ENCODE measurements around the gene IGF1R. TPM values are rescaled to one million over a fixed set of nuclear protein-coding genes. Genes with fewer than 3 reads are reported as not detected.

IGF1R gene
- total RNA-seq, 2 experiments from 2014 or later, result 22.8 to 24.7 TPM

- TF ChIP-seq, protein P1, sequence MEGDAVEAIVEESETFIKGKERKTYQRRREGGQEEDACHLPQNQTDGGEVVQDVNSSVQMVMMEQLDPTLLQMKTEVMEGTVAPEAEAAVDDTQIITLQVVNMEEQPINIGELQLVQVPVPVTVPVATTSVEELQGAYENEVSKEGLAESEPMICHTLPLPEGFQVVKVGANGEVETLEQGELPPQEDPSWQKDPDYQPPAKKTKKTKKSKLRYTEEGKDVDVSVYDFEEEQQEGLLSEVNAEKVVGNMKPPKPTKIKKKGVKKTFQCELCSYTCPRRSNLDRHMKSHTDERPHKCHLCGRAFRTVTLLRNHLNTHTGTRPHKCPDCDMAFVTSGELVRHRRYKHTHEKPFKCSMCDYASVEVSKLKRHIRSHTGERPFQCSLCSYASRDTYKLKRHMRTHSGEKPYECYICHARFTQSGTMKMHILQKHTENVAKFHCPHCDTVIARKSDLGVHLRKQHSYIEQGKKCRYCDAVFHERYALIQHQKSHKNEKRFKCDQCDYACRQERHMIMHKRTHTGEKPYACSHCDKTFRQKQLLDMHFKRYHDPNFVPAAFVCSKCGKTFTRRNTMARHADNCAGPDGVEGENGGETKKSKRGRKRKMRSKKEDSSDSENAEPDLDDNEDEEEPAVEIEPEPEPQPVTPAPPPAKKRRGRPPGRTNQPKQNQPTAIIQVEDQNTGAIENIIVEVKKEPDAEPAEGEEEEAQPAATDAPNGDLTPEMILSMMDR (IDR thresholded peaks at IDR 0.05), result no peak
These were observed 240.6 kb downstream of the IGF1R start for GRCh38 chr15:98888820-98889479.

GRCh38 chr15:98889930-98890695 lies 241.8 kb downstream of the IGF1R start:
- DNase-seq, result no peak
- Mint-ChIP-seq H3K4me3 (no peak overlapping the region), H3K27ac (no peak overlapping the region), H3K9me3 (no peaks in the 10 kb centered on the region), H3K36me3 (ENCODE audit: low read depth) (no peaks in the 10 kb centered on the region), H3K4me1 (ENCODE audit: low read depth) (no peaks in the 10 kb centered on the region), H3K27me3 (no peaks in the 10 kb centered on the region)
- ATAC-seq, result no peak
- CTCF ChIA-PET, result no interaction called here
- intact Hi-C loops (cut with micrococcal nuclease), result no loop called here
- TF ChIP-seq, protein P1 (IDR thresholded peaks at IDR 0.05), result no peak
- POLR2A ChIA-PET, result interaction anchor here (0.8 kb wide), 1 partner anchor 17 kb away, joined by 3 read pairs; no protein-coding TSS in a partner anchor

More at GRCh38 chr15:98888820-98889479, 240.6 kb downstream of the IGF1R start:
- no peak for DNase-seq
- H3K27ac Mint-ChIP-seq, result no peak overlapping the region
- H3K9me3 Mint-ChIP-seq, result no peaks in the 10 kb centered on the region
- ATAC-seq, result no peak
- no peaks in the 10 kb centered on the region for H3K27me3 Mint-ChIP-seq
- no peaks in the 10 kb centered on the region for H3K36me3 Mint-ChIP-seq (ENCODE audit: low read depth)
- intact Hi-C loops (cut with micrococcal nuclease), result no loop called here
- ChIA-PET CTCF (no interaction called here), POLR2A (no interaction called here)
- H3K4me3 Mint-ChIP-seq, result no peak overlapping the region
- peaks cover 3% of the 10 kb centered on the region for H3K4me1 Mint-ChIP-seq (ENCODE audit: low read depth)

- Mint-ChIP-seq H3K4me3 (no peak overlapping the region), H3K9me3 (no peaks in the 10 kb centered on the region), H3K27ac (no peak overlapping the region), H3K27me3 (no peaks in the 10 kb centered on the region), H3K36me3 (ENCODE audit: low read depth) (peaks cover 2% of the 10 kb centered on the region), H3K4me1 (ENCODE audit: low read depth) (no peaks in the 10 kb centered on the region)
- CTCF ChIA-PET, result interaction anchor here (1.6 kb wide), 1 partner anchor 186 kb away, joined by 4 read pairs; no protein-coding TSS in a partner anchor
- intact Hi-C loops (cut with micrococcal nuclease), result no loop called here
- no peak for ATAC-seq
- TF ChIP-seq, protein P1 (IDR thresholded peaks at IDR 0.05), result no peak
- POLR2A ChIA-PET, result no interaction called here
- DNase-seq, result no peak
These were observed 243.0 kb downstream of the IGF1R start for GRCh38 chr15:98891301-98891700.

DNA sequence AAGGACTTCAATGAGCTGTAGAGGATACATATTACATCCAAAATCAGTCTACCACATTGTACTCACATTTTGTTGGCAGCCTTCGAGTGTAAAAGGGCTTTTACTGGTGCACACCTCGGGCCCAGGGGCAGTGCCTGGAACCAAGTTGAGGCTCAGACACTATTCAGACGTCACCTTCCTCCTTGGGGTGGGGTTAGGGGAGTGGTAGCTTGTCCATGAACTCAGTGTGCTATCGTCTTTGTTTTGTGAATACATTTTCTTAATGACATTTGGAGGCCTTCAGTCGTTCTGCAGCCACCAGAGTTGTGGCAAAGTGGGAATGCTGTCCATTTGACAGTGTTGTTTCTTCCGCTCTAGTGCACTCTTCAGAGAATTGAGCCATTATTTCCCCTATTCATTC lies 245.1 kb downstream of the IGF1R start:
- DNase-seq (no peak), ATAC-seq (no peak)
- H3K36me3 Mint-ChIP-seq (ENCODE audit: low read depth), result peaks cover 15% of the 10 kb centered on the region
- TF ChIP-seq, protein P1 (IDR thresholded peaks at IDR 0.05), result no peak
- intact Hi-C loops (cut with micrococcal nuclease), result no loop called here
- no peak overlapping the region for H3K27ac Mint-ChIP-seq
- H3K27me3 Mint-ChIP-seq, result no peaks in the 10 kb centered on the region
- no peaks in the 10 kb centered on the region for H3K9me3 Mint-ChIP-seq
- H3K4me3 Mint-ChIP-seq, result no peak overlapping the region
- H3K4me1 Mint-ChIP-seq (ENCODE audit: low read depth), result no peaks in the 10 kb centered on the region
- CTCF ChIA-PET, result interaction anchor here (1.2 to 2.3 kb wide), 2 partner anchors 11 to 12 kb away, joined by 3 to 14 read pairs; no protein-coding TSS in a partner anchor
- POLR2A ChIA-PET, result no interaction called here

GRCh38 chr15:98894312-98894711 lies 246.0 kb downstream of the IGF1R start:
- Mint-ChIP-seq H3K4me3 (no peak overlapping the region), H3K9me3 (no peaks in the 10 kb centered on the region), H3K27ac (no peak overlapping the region), H3K27me3 (no peaks in the 10 kb centered on the region), H3K36me3 (ENCODE audit: low read depth) (peaks cover 15% of the 10 kb centered on the region), H3K4me1 (ENCODE audit: low read depth) (no peaks in the 10 kb centered on the region)
- TF ChIP-seq, protein P1 (IDR thresholded peaks at IDR 0.05), result no peak
- ChIA-PET CTCF (interaction anchor here (1.2 to 2.3 kb wide), 2 partner anchors 10 to 13 kb away, joined by 3 to 14 read pairs; no protein-coding TSS in a partner anchor), POLR2A (no interaction called here)
- ATAC-seq, result no peak
- intact Hi-C loops (cut with micrococcal nuclease), result no loop called here
- no peak for DNase-seq

All from activated CD8-positive, alpha-beta T cell treated with anti-CD3 and anti-CD28 coated beads for 36 hours (primary cell).